Measurements from ENCODE around the gene CLINT1.
A peak's percentile ranks its signal among the peaks of the same experiment; 100 is the strongest.

The CLINT1 gene

GRCh38 chr5:157819502-157820115 lies 39.3 kb downstream of the CLINT1 start:
- no peak for DNase-seq

GRCh38 chr5:157818368-157818767 lies 40.6 kb downstream of the CLINT1 start:
- DNase-seq: no peak

GRCh38 chr5:157817928-157818327 lies 41.0 kb downstream of the CLINT1 start:
- DNase-seq: no peak

GRCh38 chr5:157817387-157817702 lies 41.6 kb downstream of the CLINT1 start:
- DNase-seq: no peak

GRCh38 chr5:157816682-157817386 lies 42.1 kb downstream of the CLINT1 start:
- DNase-seq: no peak

- no peak for DNase-seq
Observed at GRCh38 chr5:157812086-157812485, 46.9 kb downstream of the CLINT1 start.

- no peak for DNase-seq
Observed at GRCh38 chr5:157808043-157808442, 50.9 kb downstream of the CLINT1 start.

GRCh38 chr5:157802736-157803135 lies 56.2 kb downstream of the CLINT1 start:
- DNase-seq: no peak

- DNase-seq: no peak
Observed at GRCh38 chr5:157800137-157800536, 58.8 kb downstream of the CLINT1 start.

GRCh38 chr5:157799578-157799977 lies 59.4 kb downstream of the CLINT1 start:
- no peak for DNase-seq

GRCh38 chr5:157793301-157793700 lies 65.6 kb downstream of the CLINT1 start:
- DNase-seq: no peak

GRCh38 chr5:157785801-157786200 lies 73.1 kb downstream of the CLINT1 start:
- no peak for DNase-seq

- no peak for DNase-seq
Observed at GRCh38 chr5:157779221-157779620, 79.7 kb downstream of the CLINT1 start.

- peak; percentile 5 for DNase-seq
Observed at GRCh38 chr5:157778121-157778805, 80.7 kb downstream of the CLINT1 start.

GRCh38 chr5:157772127-157772526 lies 86.8 kb downstream of the CLINT1 start:
- DNase-seq: no peak

- no peak for DNase-seq
Observed at GRCh38 chr5:157770665-157771064, 88.3 kb downstream of the CLINT1 start.

- no peak for DNase-seq
Observed at GRCh38 chr5:157767689-157768088, 91.3 kb downstream of the CLINT1 start.

GRCh38 chr5:157766902-157767301 lies 92.0 kb downstream of the CLINT1 start:
- no peak for DNase-seq

- no peak for DNase-seq
Observed at GRCh38 chr5:157766442-157766841, 92.5 kb downstream of the CLINT1 start.

GRCh38 chr5:157764531-157764930 lies 94.4 kb downstream of the CLINT1 start:
- no peak for DNase-seq

- no peak for DNase-seq
Observed at GRCh38 chr5:157761690-157762621, 97.0 kb downstream of the CLINT1 start.

- DNase-seq: no peak
Observed at GRCh38 chr5:157758706-157759105, 100.2 kb downstream of the CLINT1 start.

- DNase-seq: no peak
Observed at GRCh38 chr5:157756122-157756521, 102.8 kb downstream of the CLINT1 start.
